KG1 (cell line): ENCODE measurements around the gene TCF3.
"Not testable (repeated sequence)": the region's sequence is repeated elsewhere in the genome, so short reads cannot be mapped to it uniquely, and the experiment has no call there.

Source experiments
- DNase-seq: peaks from one replicate; lab custom pipeline; 2025; lab: John Stamatoyannopoulos, UW

TCF3 gene

DNA sequence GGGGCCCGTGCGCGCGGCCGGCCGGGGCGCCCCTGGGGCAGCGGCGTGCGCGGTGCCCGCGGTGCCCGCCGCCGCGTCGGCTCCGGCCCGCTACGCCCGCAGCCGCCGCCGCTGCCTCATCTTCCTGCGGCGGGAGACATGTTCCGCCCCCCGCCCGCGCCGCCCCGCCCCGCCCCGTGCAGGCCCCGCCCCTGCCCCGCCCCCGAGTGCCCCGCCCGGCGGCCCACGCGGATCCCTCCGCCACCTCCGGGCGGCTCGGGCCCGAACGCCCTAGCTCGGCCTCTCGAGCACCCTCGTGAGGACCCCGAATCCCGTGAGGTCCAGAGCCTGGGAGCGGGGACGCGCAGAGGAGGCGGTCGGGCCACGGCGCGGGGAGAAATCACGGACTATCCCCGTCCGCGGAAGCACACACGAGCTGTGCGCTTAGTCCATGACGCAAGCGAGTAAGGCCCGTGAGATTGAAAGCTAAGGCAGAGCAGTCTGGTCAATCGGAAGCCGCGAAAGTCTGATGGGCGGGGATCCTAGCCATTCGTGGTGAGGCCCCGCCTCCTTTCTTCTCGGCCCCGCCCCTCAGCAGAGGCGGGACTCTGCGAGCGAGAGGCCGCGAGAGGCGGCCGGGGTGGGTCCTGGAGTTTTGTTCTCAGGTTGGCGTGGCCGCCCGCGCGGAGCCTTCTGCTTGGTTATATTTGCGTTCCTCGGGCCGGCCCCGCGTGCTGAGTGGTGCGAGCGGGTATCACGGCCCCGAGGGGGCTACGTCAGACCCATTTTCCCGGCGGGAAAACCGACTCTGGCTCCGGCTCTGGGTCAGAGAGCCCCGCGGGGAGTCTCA is at the start of gene TCF3:
Gene TCF3 (minus strand): TSS at position 145 of the 829 bp plus-strand sequence. CDS start 2,367 bp downstream, outside the sequence.
- DNase-seq = peak; percentile 97

DNA sequence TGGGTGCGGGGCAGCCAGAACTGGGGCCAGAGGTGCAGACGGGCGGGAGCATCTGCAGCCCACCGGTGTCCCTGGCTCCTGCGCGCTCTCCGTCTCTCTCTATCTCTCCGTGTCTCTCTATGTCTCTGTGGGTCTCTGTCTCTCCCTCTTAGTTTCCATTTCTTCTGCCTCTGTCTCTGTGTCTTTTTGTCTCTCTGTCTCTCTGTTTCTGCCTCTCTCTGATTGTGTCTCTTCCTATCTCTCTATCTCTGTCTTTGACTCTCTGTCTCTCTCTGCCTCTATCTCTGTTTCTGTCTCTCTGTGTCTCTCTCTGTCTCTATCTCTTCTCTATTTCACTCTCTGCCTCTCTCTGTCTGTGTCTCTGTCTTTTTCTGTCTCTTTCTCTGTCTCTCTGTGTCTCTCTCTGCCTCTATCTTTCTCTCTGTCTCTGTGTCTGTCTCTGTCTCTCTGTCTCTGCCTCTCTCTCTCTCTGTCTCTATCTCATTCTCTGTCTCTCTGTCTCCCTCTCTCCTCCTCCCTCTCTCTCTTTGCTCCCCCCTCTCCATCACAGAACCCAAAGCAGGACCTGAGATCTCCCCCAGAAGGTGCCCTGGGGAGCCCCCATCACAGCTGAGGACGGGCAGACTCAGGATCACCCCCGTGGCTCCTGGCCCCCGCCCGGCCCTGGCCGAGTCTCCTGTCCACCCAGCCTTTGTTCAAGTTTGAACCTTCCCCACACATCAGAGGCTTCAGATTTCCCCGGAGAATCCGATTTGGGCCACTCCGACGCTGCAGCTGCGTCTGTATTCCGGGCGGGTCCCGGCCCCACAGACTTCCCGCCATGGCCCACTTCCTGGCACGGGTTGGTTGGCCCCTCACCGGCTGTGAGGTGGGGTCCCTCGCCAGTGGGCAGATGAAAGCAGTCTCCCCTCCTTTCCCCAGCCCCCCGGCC is 48.6 kb upstream of the TCF3 start:
- DNase-seq = no peak

DNA sequence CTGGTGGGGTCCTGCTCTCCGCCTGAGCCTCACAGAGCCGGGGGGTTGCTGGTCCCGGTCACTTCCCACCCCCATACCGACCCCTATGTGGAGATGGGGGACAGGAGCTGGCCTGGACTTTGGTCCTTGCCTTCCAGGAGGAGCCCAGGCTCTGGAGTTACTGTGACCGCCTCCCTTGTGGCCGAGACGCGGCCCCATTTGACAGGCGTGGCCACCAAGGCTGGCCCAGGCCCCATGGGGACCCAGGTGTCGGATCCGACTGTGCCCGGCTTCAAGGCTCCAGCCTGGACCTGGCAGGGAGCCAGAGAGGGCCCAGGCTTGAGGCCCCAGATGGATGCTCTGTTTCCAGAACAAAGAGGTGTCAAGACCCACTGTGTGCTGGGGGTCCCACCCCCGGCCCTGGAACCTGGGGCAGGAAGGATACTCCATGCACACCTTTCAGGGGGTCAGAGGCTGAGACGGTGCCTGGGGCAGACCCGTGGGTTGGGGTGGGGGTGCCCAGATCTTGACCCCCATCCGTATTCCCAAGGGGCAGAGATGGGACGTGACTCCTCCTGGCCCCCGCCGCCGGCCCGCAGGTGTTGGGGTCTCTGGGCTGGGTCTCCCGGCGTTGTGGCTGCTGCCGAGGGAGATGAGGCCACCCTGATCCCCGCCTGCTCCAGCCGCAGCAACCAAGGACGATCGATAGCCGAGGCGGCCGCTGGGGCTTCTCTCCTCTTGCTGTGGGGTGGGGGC is 47.8 kb upstream of the TCF3 start:
- no peak for DNase-seq

DNA sequence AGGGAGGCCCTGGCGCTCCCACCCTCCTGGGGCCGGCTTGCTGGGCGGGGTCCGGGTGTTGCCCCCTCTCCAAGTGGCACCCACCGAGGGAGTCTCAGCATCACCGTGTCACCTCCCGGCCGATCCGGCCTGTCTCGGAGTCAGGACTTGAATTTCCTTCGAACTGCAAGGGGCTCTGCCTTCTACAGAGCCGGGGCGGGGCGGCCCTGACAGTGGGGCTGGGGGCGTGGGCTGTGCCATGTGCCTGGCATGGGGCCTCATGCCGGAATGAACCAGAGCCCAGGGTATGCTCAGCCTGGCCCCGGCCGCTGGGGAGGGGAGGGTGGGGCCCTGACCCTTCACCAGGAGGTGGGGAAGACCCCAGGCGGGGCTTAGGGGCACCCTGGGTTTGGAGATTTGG is 47.0 kb upstream of the TCF3 start:
- no peak for DNase-seq

DNA sequence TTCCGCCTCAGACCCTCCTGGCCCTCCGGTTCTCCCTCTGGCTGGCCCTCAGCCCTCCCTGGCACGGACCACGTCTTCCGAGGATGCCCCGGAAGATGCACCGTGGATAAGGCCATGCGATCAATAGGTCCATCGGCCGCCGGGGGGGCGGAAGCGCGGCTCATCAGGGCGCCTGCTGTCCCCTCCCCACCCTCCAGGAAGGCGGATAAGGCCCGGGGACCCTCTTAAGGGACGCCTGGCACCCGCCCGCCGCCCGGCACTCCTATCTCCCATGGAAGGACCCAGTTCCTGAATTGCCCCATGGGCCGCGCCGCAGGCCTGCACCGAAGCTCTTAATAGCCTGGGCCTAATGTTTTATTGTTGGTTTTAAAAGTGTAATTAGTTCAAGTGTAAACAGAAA is 46.2 kb upstream of the TCF3 start:
- no peak for DNase-seq

DNA sequence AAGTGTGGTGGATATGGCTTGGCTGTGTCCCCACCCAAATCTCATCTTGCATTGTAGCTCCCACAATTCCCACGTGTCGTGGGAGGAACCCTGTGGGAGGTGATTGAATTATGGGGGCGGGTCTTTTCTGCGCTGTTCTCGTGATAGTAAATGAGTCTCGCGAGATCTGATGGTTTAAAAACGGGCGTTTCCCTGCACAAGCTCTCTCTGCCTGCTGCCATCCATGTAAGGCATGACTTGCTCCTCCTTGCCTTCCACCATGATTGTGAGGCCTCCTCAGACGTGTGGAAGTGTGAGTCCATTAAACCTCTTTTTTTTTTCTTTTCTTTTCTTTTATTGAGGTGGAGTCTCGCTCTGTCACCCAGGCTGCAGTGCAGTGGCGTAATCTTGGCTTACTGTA is 43.1 kb upstream of the TCF3 start:
- DNase-seq = not testable (repeated sequence)

DNA sequence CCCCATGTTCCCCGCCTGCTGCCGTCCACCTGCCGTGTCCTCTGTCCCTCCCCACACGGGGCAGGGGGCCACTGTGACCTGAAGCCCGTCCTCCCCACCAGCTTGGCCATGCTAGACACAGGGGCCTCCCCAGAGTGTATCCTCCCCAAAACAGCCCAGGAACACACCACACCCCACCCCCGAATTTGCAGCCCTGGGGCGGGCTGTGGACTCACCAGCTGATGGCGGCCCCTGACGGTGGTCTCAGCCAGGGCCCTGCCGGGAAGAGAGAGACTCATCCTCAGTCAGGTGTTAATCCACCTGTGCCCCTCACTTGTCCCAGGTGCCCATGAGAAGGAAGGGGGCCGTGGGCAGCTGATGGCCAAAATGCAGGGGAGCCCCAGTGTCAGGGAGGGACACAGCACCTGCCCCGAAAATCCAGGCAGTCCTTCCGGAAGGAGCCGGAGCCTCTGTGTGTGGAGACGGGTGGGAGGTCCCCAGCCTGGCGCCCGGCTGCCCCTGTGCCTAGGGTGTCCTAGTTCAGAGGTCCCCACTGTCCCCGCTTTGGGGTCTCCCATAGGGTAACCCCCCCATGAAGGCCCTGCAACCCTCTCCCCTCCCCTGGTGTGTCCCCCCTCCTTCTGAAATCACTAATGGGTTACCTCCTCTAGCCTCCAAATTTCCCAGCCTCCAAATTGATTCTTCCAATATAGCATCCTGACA is 39.3 kb upstream of the TCF3 start:
- no peak for DNase-seq

DNA sequence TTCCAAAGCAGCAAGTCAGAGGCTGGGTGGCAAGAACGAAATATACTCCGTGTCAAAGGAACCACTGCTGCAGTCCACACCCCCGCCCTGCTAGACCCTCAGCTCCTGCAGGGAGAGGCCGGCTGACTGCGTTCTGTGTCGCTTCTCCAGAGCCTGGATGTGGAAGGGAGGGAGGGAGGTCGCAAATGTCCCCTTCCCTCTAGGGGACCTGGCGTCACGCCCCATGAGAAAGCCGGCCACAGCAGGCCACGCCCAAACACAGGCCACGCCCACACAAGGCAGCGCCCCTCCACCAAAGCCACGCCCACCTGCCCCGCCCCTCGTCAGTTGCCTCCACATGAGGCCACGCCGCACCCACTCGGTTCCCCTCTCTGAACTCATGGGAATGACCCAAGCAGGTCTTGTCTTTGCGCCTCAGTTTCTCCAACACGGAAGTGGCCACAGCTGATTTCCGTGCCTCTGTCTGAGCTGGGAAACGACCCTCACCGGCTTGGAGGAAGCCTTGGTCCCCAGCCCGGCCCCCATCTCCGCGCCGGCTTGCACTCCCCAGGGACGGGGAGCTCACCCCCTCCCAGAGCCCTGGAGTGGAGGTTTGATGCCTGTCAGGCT is 38.4 kb upstream of the TCF3 start:
- DNase-seq = no peak

DNA sequence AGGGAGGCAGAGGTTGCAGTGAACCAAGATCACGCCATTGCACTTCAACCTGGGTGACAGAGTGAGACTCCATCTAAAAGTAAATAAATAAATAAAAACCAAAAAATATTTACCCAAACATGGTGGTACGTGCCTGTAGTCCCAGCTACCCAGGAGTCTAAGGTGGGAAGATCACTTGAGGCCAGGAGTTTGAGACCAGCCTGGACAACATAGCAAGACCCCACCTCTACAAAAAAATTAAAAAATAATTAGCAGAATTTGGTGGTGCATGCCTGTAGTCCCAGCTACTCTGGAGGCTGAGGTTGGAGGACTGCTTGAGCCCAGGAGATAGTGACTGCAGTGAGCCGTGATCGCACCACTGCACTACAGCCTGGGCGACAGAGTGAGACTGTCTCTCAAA is 33.4 kb upstream of the TCF3 start:
- DNase-seq = not testable (repeated sequence)

DNA sequence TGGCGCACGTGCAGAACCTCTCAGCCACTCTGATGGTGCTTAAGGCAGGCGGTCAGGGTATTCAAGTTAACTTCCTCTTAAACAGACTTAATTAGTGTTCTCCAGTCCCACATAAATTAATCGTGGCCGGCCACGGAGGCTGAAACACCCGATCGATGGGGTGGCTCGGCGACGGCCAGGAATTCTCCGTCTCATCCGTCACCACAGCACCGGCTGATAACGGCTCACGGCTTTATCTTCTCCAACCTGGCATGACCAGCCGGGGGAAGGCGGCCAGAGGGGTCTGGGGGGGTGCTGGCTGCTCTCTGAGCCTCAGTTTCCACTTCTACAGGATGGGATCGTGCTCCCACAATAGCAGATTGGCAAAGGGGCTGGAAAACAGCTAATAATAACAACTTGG is 32.6 kb upstream of the TCF3 start:
- DNase-seq = no peak

DNA sequence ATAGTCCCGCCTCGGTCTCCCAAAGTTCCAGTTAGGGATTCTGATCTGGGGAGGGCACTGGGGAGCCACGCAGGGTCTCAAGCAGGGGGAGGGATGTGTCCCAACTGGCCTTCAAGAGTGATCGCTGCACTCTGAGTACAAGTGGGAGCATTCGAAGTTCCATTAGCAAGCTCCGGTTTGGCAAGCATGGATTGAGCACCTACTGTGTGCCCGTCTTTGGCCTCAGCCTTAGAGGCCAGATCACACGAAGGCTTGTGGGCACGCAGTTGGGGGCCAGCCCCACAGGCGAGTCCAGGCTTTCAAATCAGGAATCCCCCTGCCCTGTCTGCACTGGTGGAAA is 32.1 kb upstream of the TCF3 start:
- no peak for DNase-seq

DNA sequence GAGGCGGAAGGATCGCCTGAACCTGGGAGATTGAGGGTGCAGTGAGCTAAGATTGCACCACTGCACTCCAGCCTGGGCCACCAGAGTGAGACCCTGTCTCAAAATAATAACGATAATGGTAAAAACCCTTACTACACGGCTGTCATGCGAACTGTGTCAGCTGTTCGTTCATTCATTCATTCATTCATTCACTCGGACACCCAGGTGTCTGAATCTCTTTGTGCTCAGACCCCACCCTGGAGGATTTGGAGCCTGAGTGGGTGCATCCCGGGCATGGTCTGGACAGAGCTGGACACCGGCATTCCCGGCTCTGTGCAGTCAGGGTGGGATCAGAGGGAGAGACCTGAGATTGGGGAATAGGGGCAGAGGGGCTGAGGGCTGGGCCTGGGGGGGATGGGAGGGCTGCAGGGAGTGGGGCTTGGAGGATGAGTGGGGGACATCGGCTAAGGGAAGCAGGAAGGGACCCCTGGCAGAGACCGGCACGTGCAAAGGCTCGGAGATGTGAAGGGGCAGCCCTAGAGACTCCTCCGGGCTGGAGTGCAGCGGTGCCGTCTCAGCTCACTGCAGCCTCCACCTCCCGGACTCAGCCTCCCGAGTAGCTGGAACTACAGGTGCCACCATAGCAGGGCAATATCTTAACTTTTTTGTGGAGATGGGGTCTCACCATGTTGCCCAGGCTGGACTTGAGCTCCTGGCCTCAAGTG is 31.6 kb upstream of the TCF3 start:
- DNase-seq = no peak

DNA sequence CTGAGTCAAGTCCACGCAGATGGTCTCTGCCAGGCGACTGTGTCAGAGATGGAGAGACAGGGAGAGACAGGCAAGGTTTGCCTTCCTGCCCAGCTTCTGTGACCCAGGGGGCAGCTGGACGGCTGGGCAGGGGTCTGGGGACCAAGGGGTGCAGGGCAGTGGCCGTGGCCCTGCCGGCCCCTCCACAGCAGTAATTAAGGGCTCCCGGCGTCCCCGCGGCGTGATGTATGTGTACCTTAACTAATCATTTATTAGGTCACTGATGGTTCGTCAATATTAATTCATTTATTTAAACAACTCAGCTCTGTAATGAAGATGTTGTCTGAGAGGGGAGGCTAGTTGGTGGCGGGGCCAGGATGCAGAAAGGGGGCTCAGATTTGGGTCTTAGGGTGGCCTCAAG is 28.6 kb upstream of the TCF3 start:
- no peak for DNase-seq

DNA sequence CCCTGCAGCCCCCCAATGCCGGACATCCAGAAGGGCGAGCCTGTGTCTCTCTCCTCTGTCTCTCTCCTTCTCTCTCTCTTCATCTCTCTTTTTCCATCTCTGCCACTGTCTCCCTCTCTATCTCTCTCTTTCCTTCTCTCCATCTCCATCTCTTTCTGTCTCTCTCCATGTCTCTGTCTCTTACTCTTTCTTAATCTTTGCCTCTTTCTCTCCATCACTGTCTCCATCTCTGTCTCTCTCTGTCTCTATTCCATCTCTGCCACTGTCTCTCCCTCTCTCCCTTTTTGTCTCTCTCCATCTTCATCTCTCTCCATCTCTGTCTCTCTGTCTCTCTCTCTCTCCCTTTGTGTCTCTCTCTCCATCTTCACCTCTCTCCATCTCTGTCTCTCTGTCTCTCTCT is 25.7 kb upstream of the TCF3 start:
- no peak for DNase-seq

DNA sequence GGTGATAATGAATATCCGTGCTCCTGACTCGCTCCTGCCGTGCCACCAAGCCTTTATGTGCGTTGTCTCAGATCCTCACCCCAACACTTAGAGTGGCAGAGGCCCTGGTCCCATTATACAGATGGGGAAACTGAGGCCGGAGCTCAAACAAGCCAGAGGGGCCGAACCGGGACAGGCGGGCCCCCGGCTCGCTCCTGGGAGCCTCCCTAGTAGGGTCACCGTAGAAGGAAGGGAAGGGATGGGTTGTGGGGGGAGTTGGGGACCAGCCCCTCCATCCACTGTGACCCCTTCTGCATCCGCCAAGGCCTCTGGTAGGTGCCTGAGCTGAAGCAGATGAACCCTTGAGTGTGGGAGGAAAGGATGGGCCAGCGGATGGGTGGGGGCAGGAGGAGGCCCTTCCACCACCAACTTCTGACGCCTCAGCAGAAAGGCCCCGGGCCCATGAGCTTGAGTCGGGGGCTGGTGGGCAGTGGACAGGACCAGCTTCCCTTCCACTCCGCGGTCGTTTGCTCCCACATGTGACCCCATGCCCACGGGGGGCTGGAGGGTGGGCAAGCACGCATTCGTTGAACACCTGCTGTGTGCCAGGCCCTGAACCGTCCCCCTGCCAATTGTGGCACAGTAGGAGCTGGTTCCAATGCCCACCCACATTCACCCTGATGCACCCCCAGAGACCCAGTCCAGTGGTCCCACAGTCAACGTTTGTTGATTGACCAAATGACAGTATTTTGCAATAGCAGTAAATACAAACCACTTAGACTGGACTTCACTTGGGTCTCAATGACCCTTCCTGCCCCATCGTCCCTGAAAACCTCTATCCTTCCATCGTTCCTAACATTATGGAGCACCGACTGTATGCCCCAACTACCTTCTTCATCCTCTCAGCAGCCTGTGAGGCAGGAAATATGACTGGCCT is 24.2 kb upstream of the TCF3 start:
- DNase-seq = no peak

DNA sequence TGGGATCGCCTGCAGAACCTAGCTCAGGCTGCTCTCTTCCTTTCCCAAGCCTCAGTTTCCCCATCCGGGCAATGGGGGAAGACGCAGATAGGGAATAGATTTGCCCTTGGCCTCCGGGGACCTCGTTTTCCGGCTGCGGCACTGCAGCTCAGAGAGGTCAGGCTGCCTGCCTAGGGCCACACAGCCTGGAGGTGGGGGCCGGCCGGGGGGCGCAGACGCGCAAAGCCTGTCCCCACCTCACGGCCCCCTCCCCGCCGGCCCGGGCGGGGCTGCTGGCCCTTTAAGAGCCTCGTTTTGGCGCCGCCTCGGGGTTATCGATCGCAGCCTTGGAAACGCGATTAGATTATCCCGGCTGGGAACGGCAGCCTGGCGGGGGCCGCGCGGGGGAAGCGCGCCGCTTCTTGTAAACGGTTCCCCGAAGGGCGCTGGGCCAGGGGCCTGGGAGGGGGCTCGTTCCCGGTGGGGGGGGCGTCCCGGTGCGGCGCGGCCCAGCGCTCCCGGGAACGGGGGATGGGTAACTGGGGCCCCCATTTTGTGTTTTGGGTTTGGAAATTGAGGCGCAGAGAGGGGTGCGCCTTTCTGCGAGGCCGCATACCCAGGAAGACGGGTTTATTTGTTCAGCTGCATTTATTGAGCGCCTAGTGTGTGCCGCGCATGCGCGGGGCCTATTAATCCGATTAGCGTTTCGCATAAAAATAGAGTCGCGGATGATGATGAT is 23.4 kb upstream of the TCF3 start:
- DNase-seq = no peak

DNA sequence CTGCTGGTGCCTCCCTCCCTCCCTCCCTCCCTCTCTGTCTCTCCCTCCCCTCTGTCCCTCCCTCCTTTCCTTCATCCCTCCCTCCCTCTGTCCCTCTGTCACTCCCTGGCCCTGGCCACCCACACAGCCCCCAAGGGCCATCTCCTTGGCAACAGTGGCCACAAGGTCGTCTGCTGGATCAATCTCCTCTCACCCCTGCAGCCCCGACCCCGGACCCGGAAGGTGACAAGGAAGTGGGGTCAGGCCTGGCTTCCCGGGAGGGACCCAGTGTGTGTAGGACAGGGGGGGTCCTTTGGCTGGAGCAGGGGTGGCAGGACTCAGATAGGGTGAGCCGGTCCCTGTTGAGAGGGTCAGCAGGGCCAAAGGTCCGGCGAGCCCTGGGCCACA is 21.9 kb upstream of the TCF3 start:
- no peak for DNase-seq

DNA sequence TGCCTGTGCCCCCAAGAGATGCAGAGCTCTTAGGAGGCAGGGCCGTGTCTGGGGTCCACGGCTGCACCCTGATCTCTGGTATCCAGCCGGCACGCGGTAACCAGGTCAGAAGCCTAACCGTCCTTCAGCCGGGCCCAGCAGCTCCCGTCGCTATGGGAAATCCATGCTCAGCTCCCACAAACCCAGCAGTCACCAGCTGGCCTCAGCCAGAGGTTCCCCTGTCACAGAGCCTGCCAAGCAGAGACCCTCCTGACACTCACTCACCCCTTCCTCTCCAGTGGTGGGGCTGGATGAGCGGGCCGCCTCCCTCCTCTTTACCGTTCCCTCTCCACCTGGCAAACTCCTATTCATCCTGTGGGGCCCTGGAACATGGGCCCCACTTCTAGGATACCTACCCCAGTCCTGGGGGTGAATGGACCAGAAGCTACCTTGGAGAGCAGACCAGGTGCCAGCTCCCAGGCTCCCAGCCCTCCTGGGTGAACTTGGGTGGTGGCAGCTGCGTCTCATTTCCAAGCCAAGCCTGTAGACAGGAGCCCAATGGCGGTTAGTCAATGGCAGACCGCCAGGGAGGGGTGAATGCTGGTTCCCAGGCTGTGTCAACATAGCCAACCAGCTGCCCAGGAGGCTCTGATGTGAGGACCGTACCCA is 21.4 kb upstream of the TCF3 start:
- DNase-seq = no peak
